ENCODE measurements around the gene SARM1.
A peak's percentile ranks its signal among the peaks of the same experiment; 100 is the strongest.

SARM1 gene

GRCh38 chr17:28370035-28370743 is 1.3 kb upstream of the SARM1 start, which contains the start of gene VTN:
VTN (minus strand) TSS chr17:28370307; CDS start chr17:28370203, 104 bp downstream.
- H3K4me2 ChIP-seq, result peak within 1 kb of the TSS; percentile 94
- no peaks in the 10 kb centered on the region; the same call in 1 of the 2 replicates for H3K27me3 ChIP-seq (ENCODE audit: insufficient read depth, low read depth)
- no peak within 1 kb of the TSS for H3K27ac ChIP-seq
- H3K36me3 ChIP-seq (ENCODE audit: insufficient read depth), result no peaks in the 10 kb centered on the region
- peaks cover 18% of the 10 kb centered on the region for H3K4me1 ChIP-seq (ENCODE audit: low read depth, poor library complexity, severe bottlenecking)
- no peak for TF ChIP-seq CTCF (conservative IDR thresholded peaks at IDR 0.05; ENCODE audit: low read depth, low read length)
- no peaks in the 10 kb centered on the region for H4K20me1 ChIP-seq (ENCODE audit: insufficient read depth)
- H3K9ac ChIP-seq, result no peak within 1 kb of the TSS
- H3K79me2 ChIP-seq (ENCODE audit: insufficient read depth, low read depth), result no peaks in the 10 kb centered on the region
- peak within 1 kb of the TSS; percentile 98; the same call in 1 of the 2 replicates for H2AFZ ChIP-seq (ENCODE audit: low read depth)
- H3K4me3 ChIP-seq (IDR thresholded peaks at IDR 0.05; ENCODE audit: insufficient read depth, low read depth, low read length), result no peak within 1 kb of the TSS

GRCh38 chr17:28370744-28371103 is 770 bp upstream of the SARM1 start:
- H3K9ac ChIP-seq, result no peak overlapping the region
- peak overlapping the region; percentile 98; the same call in 1 of the 2 replicates for H2AFZ ChIP-seq (ENCODE audit: low read depth)
- no peak for TF ChIP-seq CTCF (conservative IDR thresholded peaks at IDR 0.05; ENCODE audit: low read depth, low read length)
- peak overlapping the region; percentile 94 for H3K4me2 ChIP-seq
- no peaks in the 10 kb centered on the region for H3K79me2 ChIP-seq (ENCODE audit: insufficient read depth, low read depth)
- H3K36me3 ChIP-seq (ENCODE audit: insufficient read depth), result no peaks in the 10 kb centered on the region
- H4K20me1 ChIP-seq (ENCODE audit: insufficient read depth), result no peaks in the 10 kb centered on the region
- H3K27ac ChIP-seq, result no peak overlapping the region
- no peak overlapping the region for H3K4me3 ChIP-seq (IDR thresholded peaks at IDR 0.05; ENCODE audit: insufficient read depth, low read depth, low read length)
- peaks cover 18% of the 10 kb centered on the region for H3K4me1 ChIP-seq (ENCODE audit: low read depth, poor library complexity, severe bottlenecking)
- no peaks in the 10 kb centered on the region; the same call in 1 of the 2 replicates for H3K27me3 ChIP-seq (ENCODE audit: insufficient read depth, low read depth)

GRCh38 chr17:28372203-28372944 is 880 bp downstream of the SARM1 start:
- H3K4me3 ChIP-seq (IDR thresholded peaks at IDR 0.05; ENCODE audit: insufficient read depth, low read depth, low read length), result no peak overlapping the region
- H3K27ac ChIP-seq, result no peak overlapping the region
- peaks cover 18% of the 10 kb centered on the region for H3K4me1 ChIP-seq (ENCODE audit: low read depth, poor library complexity, severe bottlenecking)
- no peaks in the 10 kb centered on the region for H3K36me3 ChIP-seq (ENCODE audit: insufficient read depth)
- H3K79me2 ChIP-seq (ENCODE audit: insufficient read depth, low read depth), result no peaks in the 10 kb centered on the region
- H4K20me1 ChIP-seq (ENCODE audit: insufficient read depth), result no peaks in the 10 kb centered on the region
- H3K9ac ChIP-seq, result peak overlapping the region; percentile 41; the same call in 1 of the 2 replicates
- H3K4me2 ChIP-seq, result peak overlapping the region; percentile 94
- no peaks in the 10 kb centered on the region; the same call in 1 of the 2 replicates for H3K27me3 ChIP-seq (ENCODE audit: insufficient read depth, low read depth)
- H2AFZ ChIP-seq (ENCODE audit: low read depth), result peak overlapping the region; percentile 98
- TF ChIP-seq CTCF (conservative IDR thresholded peaks at IDR 0.05; ENCODE audit: low read depth, low read length), result no peak

- H2AFZ ChIP-seq (ENCODE audit: low read depth), result no peak overlapping the region
- H3K27me3 ChIP-seq (ENCODE audit: insufficient read depth, low read depth), result no peaks in the 10 kb centered on the region; the same call in 1 of the 2 replicates
- H3K4me2 ChIP-seq, result peak overlapping the region; percentile 94
- no peaks in the 10 kb centered on the region for H3K79me2 ChIP-seq (ENCODE audit: insufficient read depth, low read depth)
- H3K36me3 ChIP-seq (ENCODE audit: insufficient read depth), result no peaks in the 10 kb centered on the region
- H3K9ac ChIP-seq, result no peak overlapping the region
- H4K20me1 ChIP-seq (ENCODE audit: insufficient read depth), result no peaks in the 10 kb centered on the region
- peaks cover 18% of the 10 kb centered on the region for H3K4me1 ChIP-seq (ENCODE audit: low read depth, poor library complexity, severe bottlenecking)
- H3K4me3 ChIP-seq (IDR thresholded peaks at IDR 0.05; ENCODE audit: insufficient read depth, low read depth, low read length), result no peak overlapping the region
- TF ChIP-seq CTCF (conservative IDR thresholded peaks at IDR 0.05; ENCODE audit: low read depth, low read length), result no peak
- H3K27ac ChIP-seq, result no peak overlapping the region
Observed at GRCh38 chr17:28372945-28373274, 1.4 kb downstream of the SARM1 start.
